ENCODE measurements around the gene ITM2B.

DNA sequence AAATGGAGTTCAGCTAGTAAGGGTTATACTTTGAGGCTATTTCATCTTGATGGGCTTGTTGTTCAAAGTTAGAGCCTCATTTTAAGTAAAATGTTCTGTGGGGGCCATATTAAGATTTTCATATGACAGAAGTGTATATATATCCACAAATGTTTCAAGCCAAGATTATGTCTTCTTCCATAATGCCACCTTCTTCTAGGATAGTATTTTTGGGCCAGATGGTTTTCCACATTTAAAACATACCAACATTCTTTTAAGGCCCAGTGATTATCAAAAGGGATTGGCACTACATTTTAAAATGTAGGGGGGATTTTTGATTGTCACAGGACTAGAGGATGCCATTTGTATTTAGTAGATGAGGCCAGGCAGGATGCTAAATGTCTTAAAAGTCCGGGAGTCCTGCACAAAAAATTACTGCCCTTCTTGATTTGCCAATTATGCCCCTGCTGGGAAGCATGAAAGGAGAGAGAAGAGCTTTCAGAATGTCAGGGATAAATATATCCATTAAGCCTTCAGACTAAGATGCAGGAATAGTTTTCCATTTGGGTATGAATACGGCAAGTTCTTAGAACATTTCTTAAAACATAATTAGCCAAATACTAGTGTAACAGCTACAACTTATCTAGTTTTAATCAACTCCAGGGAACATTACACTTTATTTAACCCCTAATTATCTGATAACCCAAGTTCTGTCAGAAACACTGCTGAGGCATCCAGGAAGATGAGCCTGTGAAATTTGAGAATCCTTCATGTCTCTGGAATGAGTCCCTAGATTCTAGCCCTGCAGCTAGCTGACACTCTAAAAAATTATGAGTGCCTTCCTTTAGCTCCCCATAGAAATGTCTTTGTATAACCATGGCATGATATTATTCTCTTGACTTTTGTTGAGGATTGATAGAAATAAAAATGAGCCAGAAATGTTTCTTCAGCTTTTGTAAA lies 34.0 kb downstream of the ITM2B start:
- TF ChIP-seq EGR1 (IDR thresholded peaks at IDR 0.05; ENCODE audit: low read depth in 2 of 2) (no peak), YY1 (IDR thresholded peaks at IDR 0.05) (no peak), FOXA2 (IDR thresholded peaks at IDR 0.05) (no peak), GABPA (IDR thresholded peaks at IDR 0.05 in 1 of 2, conservative IDR thresholded peaks at IDR 0.05 in 1 of 2) (no peak), HNF4G (IDR thresholded peaks at IDR 0.05) (no peak), TAF1 (conservative IDR thresholded peaks at IDR 0.05) (no peak), JUND (IDR thresholded peaks at IDR 0.05) (no peak)
- TF ChIP-seq, protein P1, sequence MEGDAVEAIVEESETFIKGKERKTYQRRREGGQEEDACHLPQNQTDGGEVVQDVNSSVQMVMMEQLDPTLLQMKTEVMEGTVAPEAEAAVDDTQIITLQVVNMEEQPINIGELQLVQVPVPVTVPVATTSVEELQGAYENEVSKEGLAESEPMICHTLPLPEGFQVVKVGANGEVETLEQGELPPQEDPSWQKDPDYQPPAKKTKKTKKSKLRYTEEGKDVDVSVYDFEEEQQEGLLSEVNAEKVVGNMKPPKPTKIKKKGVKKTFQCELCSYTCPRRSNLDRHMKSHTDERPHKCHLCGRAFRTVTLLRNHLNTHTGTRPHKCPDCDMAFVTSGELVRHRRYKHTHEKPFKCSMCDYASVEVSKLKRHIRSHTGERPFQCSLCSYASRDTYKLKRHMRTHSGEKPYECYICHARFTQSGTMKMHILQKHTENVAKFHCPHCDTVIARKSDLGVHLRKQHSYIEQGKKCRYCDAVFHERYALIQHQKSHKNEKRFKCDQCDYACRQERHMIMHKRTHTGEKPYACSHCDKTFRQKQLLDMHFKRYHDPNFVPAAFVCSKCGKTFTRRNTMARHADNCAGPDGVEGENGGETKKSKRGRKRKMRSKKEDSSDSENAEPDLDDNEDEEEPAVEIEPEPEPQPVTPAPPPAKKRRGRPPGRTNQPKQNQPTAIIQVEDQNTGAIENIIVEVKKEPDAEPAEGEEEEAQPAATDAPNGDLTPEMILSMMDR (IDR thresholded peaks at IDR 0.05; ENCODE audit: low read depth, low read length, missing input control) = no peak
- TF ChIP-seq, protein P2, sequence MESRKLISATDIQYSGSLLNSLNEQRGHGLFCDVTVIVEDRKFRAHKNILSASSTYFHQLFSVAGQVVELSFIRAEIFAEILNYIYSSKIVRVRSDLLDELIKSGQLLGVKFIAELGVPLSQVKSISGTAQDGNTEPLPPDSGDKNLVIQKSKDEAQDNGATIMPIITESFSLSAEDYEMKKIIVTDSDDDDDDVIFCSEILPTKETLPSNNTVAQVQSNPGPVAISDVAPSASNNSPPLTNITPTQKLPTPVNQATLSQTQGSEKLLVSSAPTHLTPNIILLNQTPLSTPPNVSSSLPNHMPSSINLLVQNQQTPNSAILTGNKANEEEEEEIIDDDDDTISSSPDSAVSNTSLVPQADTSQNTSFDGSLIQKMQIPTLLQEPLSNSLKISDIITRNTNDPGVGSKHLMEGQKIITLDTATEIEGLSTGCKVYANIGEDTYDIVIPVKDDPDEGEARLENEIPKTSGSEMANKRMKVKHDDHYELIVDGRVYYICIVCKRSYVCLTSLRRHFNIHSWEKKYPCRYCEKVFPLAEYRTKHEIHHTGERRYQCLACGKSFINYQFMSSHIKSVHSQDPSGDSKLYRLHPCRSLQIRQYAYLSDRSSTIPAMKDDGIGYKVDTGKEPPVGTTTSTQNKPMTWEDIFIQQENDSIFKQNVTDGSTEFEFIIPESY (IDR thresholded peaks at IDR 0.05) = no peak
